ENCODE measurements around the gene CPED1. TPM values are rescaled to one million over a fixed set of nuclear protein-coding genes. Genes with fewer than 3 reads are reported as not detected.

CPED1 gene
- total and polyA plus RNA-seq, 2 experiments from 2014 or later: 0.17 to 0.47 TPM

- H4K20me1 ChIP-seq (replicated peaks; ENCODE audit: insufficient read depth): no peaks in the 10 kb centered on the region
- H3K36me3 Mint-ChIP-seq (ENCODE audit: low read depth): no peaks in the 10 kb centered on the region
- H3K27ac Mint-ChIP-seq: no peak overlapping the region
- H3K36me3 ChIP-seq (ENCODE audit: insufficient read depth): no peaks in the 10 kb centered on the region
- no peaks in the 10 kb centered on the region for H3K27me3 ChIP-seq (ENCODE audit: insufficient read depth)
- DNase-seq (ENCODE audit: low spot score): no peak
- no peak overlapping the region for H3K27ac ChIP-seq (ENCODE audit: low read depth)
- H3K4me1 Mint-ChIP-seq: no peaks in the 10 kb centered on the region
- no peaks in the 10 kb centered on the region for H3F3A ChIP-seq (replicated peaks; ENCODE audit: low read depth)
- H3K4me1 ChIP-seq (ENCODE audit: insufficient read depth): no peaks in the 10 kb centered on the region
- no peaks in the 10 kb centered on the region for H3K27me3 Mint-ChIP-seq (ENCODE audit: insufficient read depth, low read depth, poor library complexity)
- no peak overlapping the region for H2AFZ ChIP-seq
- ATAC-seq: no peak
- H3K4me2 ChIP-seq: no peak overlapping the region
- no peak overlapping the region for H3K4me3 Mint-ChIP-seq
- H3K4me3 ChIP-seq: no peak overlapping the region
- no peaks in the 10 kb centered on the region for H3K79me2 ChIP-seq (replicated peaks; ENCODE audit: insufficient read depth)
- no peaks in the 10 kb centered on the region for H3K9me3 Mint-ChIP-seq
- TF ChIP-seq NANOG (IDR thresholded peaks at IDR 0.05; ENCODE audit: borderline replicate concordance) (no peak), ETS1 (IDR thresholded peaks at IDR 0.05) (no peak), EZH2 (IDR thresholded peaks at IDR 0.05; ENCODE audit: low read depth, unreplicated experiment) (no peak), ZNF114 (CRISPR knock-in tag; IDR thresholded peaks at IDR 0.05) (no peak), ZNF462 (CRISPR knock-in tag; IDR thresholded peaks at IDR 0.05) (no peak), REST (IDR thresholded peaks at IDR 0.05; ENCODE audit: unreplicated experiment) (no peak), POLR2AphosphoS5 (IDR thresholded peaks at IDR 0.05; ENCODE audit: low read depth) (no peak), EZH2phosphoT487 (IDR thresholded peaks at IDR 0.05; ENCODE audit: unreplicated experiment) (no peak), CREB1 (CRISPR knock-in tag; IDR thresholded peaks at IDR 0.05; ENCODE audit: low read depth) (no peak)
- H3K9me2 ChIP-seq (ENCODE audit: insufficient read depth): no peaks in the 10 kb centered on the region
These were observed 150.9 kb downstream of the CPED1 start for GRCh38 chr7:121139427-121139826.

All from GM23338 (cell line).